GM19372 (cell line): Measurements from ENCODE around the gene ALK.

Experiments used
- ATAC-seq: cut with Tn5 transposase; IDR thresholded peaks from one replicate; pipeline ENCODE4 v1.9.1; 2021; ENCODE audit warnings: mild to moderate bottlenecking, low read depth, moderate library complexity; ENCODE audit not compliant: unreplicated experiment

Gene ALK

DNA sequence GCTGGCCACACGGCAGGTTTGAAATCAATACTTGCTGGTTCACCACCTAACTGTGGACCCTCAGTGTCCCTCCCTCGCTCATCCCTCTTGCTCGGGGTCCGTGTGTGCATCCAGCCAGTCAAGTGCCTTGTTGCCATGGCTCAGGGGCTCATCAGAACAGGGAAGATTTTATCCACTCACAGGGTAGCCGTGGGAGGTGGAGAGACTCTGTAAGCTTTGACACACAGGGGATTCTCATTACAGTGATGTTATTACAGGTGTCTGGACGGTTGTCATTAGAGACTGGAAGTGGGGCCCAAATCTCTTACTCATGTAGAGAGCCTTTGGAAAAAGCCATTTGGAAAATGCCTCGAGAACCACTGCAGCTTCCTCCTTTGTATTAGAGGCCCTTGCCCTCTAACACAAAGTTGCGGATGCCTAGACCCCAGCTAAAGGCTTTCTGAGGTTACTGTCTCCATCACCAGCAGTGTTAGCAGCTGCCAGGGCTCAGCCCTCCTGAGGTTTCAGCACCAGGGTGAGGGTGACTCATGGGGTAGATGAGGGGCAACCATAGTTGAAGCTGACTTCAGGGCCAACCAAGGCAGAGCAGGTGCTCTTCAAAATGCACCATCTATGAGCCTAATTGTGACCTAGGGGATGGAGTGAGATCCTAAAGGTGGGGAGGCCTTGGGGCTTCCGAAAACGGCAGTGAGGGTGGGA, 610.6 kb downstream of the ALK start:
- no peak for ATAC-seq

GRCh38 chr2:29309090-29310029, 612.0 kb downstream of the ALK start:
- ATAC-seq: no peak

DNA sequence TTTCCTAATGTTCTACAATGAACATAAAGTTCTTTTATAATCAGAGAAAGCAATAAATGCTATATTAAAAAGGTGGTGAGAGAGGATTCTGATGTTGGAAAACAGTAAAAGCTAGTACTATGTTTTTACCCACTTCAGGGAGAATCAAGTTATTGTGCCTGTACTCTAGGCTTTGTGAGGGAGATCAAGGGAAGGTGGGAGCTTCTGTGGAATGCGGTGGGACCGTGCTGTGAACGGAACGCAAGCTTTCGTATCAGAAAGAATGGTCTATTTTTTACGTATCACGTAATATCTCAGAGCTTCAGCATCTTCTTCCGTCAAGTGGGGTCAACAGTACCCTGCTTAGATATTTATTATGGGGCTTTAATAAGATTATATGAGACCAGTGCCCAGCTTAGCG, 613.0 kb downstream of the ALK start:
- no peak for ATAC-seq

GRCh38 chr2:29307519-29307918, 613.9 kb downstream of the ALK start:
- ATAC-seq: no peak

DNA sequence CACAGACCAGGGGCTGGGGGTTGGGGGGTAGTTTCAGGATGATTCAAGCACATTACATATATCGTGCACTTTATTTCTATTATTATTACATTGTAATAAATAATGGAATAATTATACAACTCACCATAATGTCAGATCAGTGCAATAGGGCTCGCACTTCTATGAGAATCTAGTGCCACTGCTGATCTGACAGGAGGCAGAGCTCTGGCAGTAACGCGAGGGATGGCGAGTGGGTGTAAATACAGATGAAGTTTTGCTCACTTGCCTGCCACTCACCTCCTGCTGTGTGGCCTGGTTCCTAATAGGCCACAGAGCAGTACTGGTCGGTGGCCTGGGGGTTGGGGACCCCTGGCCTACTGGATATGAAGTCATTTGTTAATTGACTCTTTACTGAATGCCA, 615.6 kb downstream of the ALK start:
- ATAC-seq: no peak

DNA sequence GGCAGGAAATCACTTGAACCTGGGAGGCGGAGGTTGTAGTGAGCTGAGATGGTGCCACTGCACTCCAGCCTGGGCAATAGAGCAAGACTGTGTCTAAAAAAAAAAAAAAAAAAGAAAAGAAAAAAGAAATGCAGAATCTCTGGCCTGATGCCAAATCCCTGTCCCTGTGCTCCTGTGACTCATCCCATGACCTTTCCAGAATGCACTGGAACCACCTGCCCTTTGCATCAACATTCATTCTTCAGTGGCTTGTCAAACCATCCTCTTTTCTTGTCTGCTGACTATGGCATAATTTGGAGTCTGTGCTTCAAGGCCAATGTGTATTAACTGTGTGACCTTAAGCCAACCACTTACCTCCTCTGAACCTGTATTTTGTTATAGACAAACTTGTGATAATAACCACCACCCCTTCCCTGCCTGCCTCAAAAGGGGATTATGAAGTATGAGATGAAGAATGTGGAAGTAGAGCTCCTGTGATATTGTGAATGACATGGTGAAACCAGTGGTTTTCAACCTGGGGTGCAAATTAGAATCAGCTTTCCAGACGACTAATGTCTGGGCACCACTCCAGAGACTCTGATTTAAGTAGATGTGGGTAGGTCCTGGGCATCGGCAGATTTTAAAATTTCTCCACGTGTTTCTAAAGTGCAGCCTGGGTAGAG, 616.9 kb downstream of the ALK start:
- no peak for ATAC-seq

GRCh38 chr2:29296585-29296984, 624.8 kb downstream of the ALK start:
- ATAC-seq: no peak

- no peak for ATAC-seq
These were observed 625.5 kb downstream of the ALK start for GRCh38 chr2:29295845-29296244.

GRCh38 chr2:29293830-29294438, 627.5 kb downstream of the ALK start:
- ATAC-seq: no peak

- no peak for ATAC-seq
These were observed 630.9 kb downstream of the ALK start for GRCh38 chr2:29290293-29291047.

GRCh38 chr2:29284671-29285070, 636.7 kb downstream of the ALK start:
- no peak for ATAC-seq

- no peak for ATAC-seq
These were observed 639.5 kb downstream of the ALK start for GRCh38 chr2:29281916-29282247.

DNA sequence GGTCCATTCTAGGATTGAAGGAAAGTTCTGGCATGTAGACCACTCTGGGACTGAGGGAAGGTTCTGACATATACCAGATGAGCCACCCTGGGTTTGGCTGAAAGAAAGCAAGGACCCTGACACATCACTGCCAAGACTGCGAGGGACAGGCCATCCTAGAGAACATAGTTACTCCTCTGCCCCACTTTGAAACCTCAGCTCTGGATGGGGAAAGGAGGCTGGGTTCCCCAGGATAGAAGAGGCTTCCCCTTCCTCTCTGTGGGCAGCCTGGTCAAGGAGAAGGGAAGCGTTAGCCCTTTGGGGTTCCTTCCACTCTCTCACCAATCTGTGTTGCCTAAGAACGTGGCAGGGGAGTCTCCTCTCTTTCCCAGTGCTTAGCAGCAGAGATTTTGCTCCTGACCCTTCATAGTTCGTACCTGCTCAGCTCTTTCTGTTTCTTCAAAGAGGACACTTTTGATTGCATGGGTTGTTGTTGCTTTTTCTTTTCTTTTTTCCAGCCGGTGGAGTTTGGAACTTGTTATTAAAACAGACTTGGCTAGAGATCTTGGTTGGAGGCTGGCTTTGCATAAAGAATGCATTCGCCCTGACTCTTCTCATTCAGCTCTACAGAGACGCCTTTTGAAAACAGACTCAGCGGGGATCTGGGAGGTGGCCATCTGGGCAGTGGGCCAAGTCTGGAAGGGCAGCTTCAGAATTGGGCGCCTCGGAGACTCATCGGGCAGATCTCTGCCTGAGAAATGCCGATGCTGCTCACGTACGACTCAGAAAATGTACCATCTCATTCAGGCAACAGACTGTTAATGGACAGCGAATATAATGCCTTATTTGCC, 640.1 kb downstream of the ALK start:
- no peak for ATAC-seq

- no peak for ATAC-seq
These were observed 642.4 kb downstream of the ALK start for GRCh38 chr2:29278966-29279365.

DNA sequence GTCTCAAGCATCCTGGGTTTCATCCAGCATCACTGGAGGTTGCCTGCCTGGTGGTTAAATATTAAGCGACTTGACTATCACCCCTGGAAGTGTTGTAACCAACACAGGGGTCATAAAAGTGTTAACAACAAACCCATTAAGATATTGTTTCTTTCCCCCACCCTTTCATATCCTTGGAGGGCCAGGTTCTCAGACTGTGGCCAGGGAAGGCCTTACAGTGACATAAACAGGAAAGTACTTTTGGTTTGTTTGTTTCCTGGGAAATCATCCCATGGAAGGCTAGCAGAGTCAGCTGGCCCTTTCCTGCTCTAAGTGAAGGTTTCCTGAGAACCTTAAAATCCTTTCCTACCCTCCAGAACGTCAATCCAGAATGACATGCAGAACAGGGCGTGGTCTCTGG, 645.2 kb downstream of the ALK start:
- ATAC-seq: no peak

DNA sequence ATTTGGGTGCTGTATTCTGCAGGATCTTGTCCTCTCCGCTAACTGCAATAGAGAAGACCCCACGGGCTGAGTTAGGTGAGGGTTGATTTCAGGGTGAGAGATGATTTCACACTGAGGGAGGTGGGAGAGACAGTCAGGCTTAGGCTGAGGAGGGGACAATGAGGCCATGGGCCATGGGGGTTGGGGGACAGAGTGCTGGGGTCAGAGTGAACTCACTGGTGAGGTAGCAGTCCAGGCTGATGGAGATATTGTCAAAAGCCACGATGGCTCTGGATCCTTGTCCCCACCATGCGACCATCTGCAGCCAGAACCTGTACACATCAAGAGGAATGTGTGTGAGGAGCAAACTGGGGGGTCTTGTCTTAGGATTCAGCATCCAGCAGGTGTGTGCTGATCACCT, 646.2 kb downstream of the ALK start:
- ATAC-seq: no peak

GRCh38 chr2:29273685-29274611, 647.4 kb downstream of the ALK start:
- ATAC-seq: no peak

DNA sequence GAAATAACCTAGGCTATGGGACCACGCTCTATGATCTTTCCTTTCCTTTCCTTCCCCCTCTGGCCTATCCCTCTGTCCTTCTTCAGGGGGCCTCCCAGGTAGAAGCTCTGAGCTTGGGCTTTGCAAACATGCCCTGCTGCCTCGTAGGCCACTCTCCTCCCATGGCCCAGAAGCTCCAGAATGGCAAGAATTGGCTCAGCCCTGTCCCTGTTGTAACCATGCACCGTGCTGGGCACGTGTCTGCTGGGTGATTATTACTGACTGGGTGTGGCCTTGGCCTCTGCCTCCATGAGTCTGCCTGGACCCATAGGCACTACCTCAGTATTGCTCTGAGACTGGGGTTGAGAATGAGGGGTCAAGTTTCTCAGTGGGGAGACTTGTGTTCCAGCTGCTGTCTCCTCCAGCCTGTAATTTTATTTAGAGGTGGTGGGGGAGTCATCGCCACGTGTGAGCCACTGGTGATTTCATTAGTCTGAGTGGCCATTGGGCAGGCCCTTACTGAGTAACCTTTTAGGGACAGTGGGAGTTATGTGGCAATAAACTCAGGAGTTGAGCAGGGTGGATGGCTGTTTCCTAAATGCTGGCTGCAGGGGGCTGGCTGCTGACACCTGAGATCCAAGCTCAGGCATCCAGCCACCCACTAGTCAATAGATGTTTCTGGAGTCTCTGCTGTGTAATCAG, 648.2 kb downstream of the ALK start:
- no peak for ATAC-seq
